ENCODE data around the gene STRIP2. TPM values are rescaled to one million over a fixed set of nuclear protein-coding genes. Genes with fewer than 3 reads are reported as not detected.

Gene STRIP2
- polyA plus RNA-seq, 1 donor from 2014 or later = 7.4 TPM

- H3K27ac ChIP-seq (ENCODE audit: low read length) = no peak overlapping the region
These were observed 85.2 kb downstream of the STRIP2 start for GRCh38 chr7:129519464-129519863.

GRCh38 chr7:129522088-129522970 is 88.1 kb downstream of the STRIP2 start:
- H3K9ac ChIP-seq (ENCODE audit: low read length) = no peak overlapping the region
- no peak overlapping the region for H2AFZ ChIP-seq (ENCODE audit: low read depth, low read length)
- H3K79me2 ChIP-seq (replicated peaks; ENCODE audit: insufficient read depth, low read length) = no peaks in the 10 kb centered on the region
- no peak overlapping the region for H3K27ac ChIP-seq (ENCODE audit: low read length)
- H3K27me3 ChIP-seq (ENCODE audit: insufficient read depth, low read depth, low read length) = no peaks in the 10 kb centered on the region
- no peaks in the 10 kb centered on the region for H4K20me1 ChIP-seq (ENCODE audit: insufficient read depth)
- H3K36me3 ChIP-seq (ENCODE audit: insufficient read depth, low read length) = no peaks in the 10 kb centered on the region
- TF ChIP-seq EP300 (conservative IDR thresholded peaks at IDR 0.05; ENCODE audit: poor library complexity, severe bottlenecking) = no peak
- no peak for TF ChIP-seq REST (IDR thresholded peaks at IDR 0.05; ENCODE audit: borderline replicate concordance)
- TF ChIP-seq EZH2 (IDR thresholded peaks at IDR 0.05; ENCODE audit: borderline replicate concordance, insufficient read depth, low read length, poor library complexity, severe bottlenecking) = no peak
- no peak for TF ChIP-seq SMC3 (conservative IDR thresholded peaks at IDR 0.05; ENCODE audit: poor library complexity)
- no peak for TF ChIP-seq MXI1 (conservative IDR thresholded peaks at IDR 0.05; ENCODE audit: poor library complexity, severe bottlenecking)
- no peak for TF ChIP-seq CTCF (IDR thresholded peaks at IDR 0.05; ENCODE audit: poor library complexity, severe bottlenecking)
- TF ChIP-seq TAF1 (IDR thresholded peaks at IDR 0.05; ENCODE audit: low read depth) = no peak
- no peak for TF ChIP-seq RAD21 (conservative IDR thresholded peaks at IDR 0.05)
- no peak for TF ChIP-seq POLR2AphosphoS5 (IDR thresholded peaks at IDR 0.05)
- H3K9me3 ChIP-seq (ENCODE audit: low read length) = no peaks in the 10 kb centered on the region
- H3K4me3 ChIP-seq (ENCODE audit: low read length) = no peak overlapping the region
- no peaks in the 10 kb centered on the region for H3F3A ChIP-seq (ENCODE audit: insufficient read depth, low read length, poor library complexity, severe bottlenecking)
- no peak overlapping the region for H3K4me2 ChIP-seq (ENCODE audit: low read length)
- no peaks in the 10 kb centered on the region for H3K9me2 ChIP-seq (ENCODE audit: insufficient read depth, low read length)

More at GRCh38 chr7:129519464-129519863, 85.2 kb downstream of the STRIP2 start:
- Histone ChIP-seq H3K27me3 (ENCODE audit: insufficient read depth, low read depth, low read length) (no peaks in the 10 kb centered on the region), H3K36me3 (ENCODE audit: insufficient read depth, low read length) (no peaks in the 10 kb centered on the region), H3K9me3 (ENCODE audit: low read length) (no peaks in the 10 kb centered on the region), H3K9ac (ENCODE audit: low read length) (no peak overlapping the region), H3K9me2 (ENCODE audit: insufficient read depth, low read length) (no peaks in the 10 kb centered on the region), H3F3A (ENCODE audit: insufficient read depth, low read length, poor library complexity, severe bottlenecking) (no peaks in the 10 kb centered on the region), H4K20me1 (ENCODE audit: insufficient read depth) (no peaks in the 10 kb centered on the region), H2AFZ (ENCODE audit: low read depth, low read length) (no peak overlapping the region), H3K4me2 (ENCODE audit: low read length) (no peak overlapping the region), H3K4me3 (ENCODE audit: low read length) (no peak overlapping the region), H3K79me2 (replicated peaks; ENCODE audit: insufficient read depth, low read length) (no peaks in the 10 kb centered on the region)
- TF ChIP-seq TAF1 (IDR thresholded peaks at IDR 0.05; ENCODE audit: low read depth) (no peak), CTCF (IDR thresholded peaks at IDR 0.05; ENCODE audit: poor library complexity, severe bottlenecking) (no peak), MXI1 (conservative IDR thresholded peaks at IDR 0.05; ENCODE audit: poor library complexity, severe bottlenecking) (no peak), POLR2AphosphoS5 (IDR thresholded peaks at IDR 0.05) (no peak), SMC3 (conservative IDR thresholded peaks at IDR 0.05; ENCODE audit: poor library complexity) (no peak), RAD21 (conservative IDR thresholded peaks at IDR 0.05) (no peak)

All from neural cell (in vitro differentiated cells).